ENCODE results near the gene LEFTY1.
"Not testable (repeated sequence)": the region's sequence is repeated elsewhere in the genome, so short reads cannot be mapped to it uniquely, and the experiment has no call there.

Gene LEFTY1

GRCh38 chr1:225888898-225889601 is at the start of gene LEFTY1:
LEFTY1 (minus strand) TSS chr1:225889146; CDS start chr1:225889066, 80 bp downstream.
- no peak within 1 kb of the TSS for H3K9ac ChIP-seq (ENCODE audit: low read depth in 1 of 2, low read length in 2 of 2)

GRCh38 chr1:225937048-225937968 is 48.4 kb upstream of the LEFTY1 start:
- Histone ChIP-seq H3K9ac (ENCODE audit: low read depth in 1 of 2, low read length in 2 of 2) (no peak overlapping the region), H3K9me3 (ENCODE audit: control insufficient read depth in 1 of 2, low read length in 2 of 2) (no peaks in the 10 kb centered on the region), H3K27ac (ENCODE audit: low read depth, low read length) (no peak overlapping the region), H3K4me3 (ENCODE audit: low read depth in 1 of 2, low read length in 2 of 2) (no peak overlapping the region), H3K36me3 (ENCODE audit: control insufficient read depth in 1 of 2, insufficient read depth in 2 of 2, low read length in 2 of 2) (no peaks in the 10 kb centered on the region), H3K4me1 (ENCODE audit: control insufficient read depth in 1 of 2, insufficient read depth in 2 of 2, low read length in 2 of 2) (peaks cover 0 to 6% of the 10 kb centered on the region in 2 donors), H3K27me3 (ENCODE audit: control insufficient read depth in 1 of 2, insufficient read depth in 2 of 2, low read length in 2 of 2) (no peaks in the 10 kb centered on the region)

More at GRCh38 chr1:225888898-225889601, at the start of gene LEFTY1:
- Histone ChIP-seq H3K27me3 (ENCODE audit: control insufficient read depth in 1 of 2, insufficient read depth in 2 of 2, low read length in 2 of 2) (no peaks in the 10 kb centered on the region), H3K4me3 (ENCODE audit: low read depth in 1 of 2, low read length in 2 of 2) (no peak within 1 kb of the TSS), H3K4me1 (ENCODE audit: control insufficient read depth in 1 of 2, insufficient read depth in 2 of 2, low read length in 2 of 2) (peaks cover 20 to 24% of the 10 kb centered on the region in 2 donors), H3K27ac (ENCODE audit: low read depth, low read length) (no peak within 1 kb of the TSS), H3K9me3 (ENCODE audit: control insufficient read depth in 1 of 2, low read length in 2 of 2) (no peaks in the 10 kb centered on the region), H3K36me3 (ENCODE audit: control insufficient read depth in 1 of 2, insufficient read depth in 2 of 2, low read length in 2 of 2) (no peaks in the 10 kb centered on the region)

- peaks cover 0 to 4% of the 10 kb centered on the region in 2 donors for H3K4me1 ChIP-seq (ENCODE audit: control insufficient read depth in 1 of 2, insufficient read depth in 2 of 2, low read length in 2 of 2)
- H3K36me3 ChIP-seq (ENCODE audit: control insufficient read depth in 1 of 2, insufficient read depth in 2 of 2, low read length in 2 of 2) = no peaks in the 10 kb centered on the region
- no peak overlapping the region for H3K9ac ChIP-seq (ENCODE audit: low read depth in 1 of 2, low read length in 2 of 2)
- no peaks in the 10 kb centered on the region for H3K9me3 ChIP-seq (ENCODE audit: control insufficient read depth in 1 of 2, low read length in 2 of 2)
- no peak overlapping the region for H3K27ac ChIP-seq (ENCODE audit: low read depth, low read length)
- no peak overlapping the region for H3K4me3 ChIP-seq (ENCODE audit: low read depth in 1 of 2, low read length in 2 of 2)
- no peaks in the 10 kb centered on the region for H3K27me3 ChIP-seq (ENCODE audit: control insufficient read depth in 1 of 2, insufficient read depth in 2 of 2, low read length in 2 of 2)
Observed at GRCh38 chr1:225936523-225936922, 47.6 kb upstream of the LEFTY1 start.

- not testable (repeated sequence) for H3K27ac ChIP-seq (ENCODE audit: low read depth, low read length); H3K27me3 ChIP-seq (ENCODE audit: control insufficient read depth in 1 of 2, insufficient read depth in 2 of 2, low read length in 2 of 2); H3K9ac ChIP-seq (ENCODE audit: low read depth in 1 of 2, low read length in 2 of 2); H3K4me1 ChIP-seq (ENCODE audit: control insufficient read depth in 1 of 2, insufficient read depth in 2 of 2, low read length in 2 of 2); H3K36me3 ChIP-seq (ENCODE audit: control insufficient read depth in 1 of 2, insufficient read depth in 2 of 2, low read length in 2 of 2); H3K4me3 ChIP-seq (ENCODE audit: low read depth in 1 of 2, low read length in 2 of 2); H3K9me3 ChIP-seq (ENCODE audit: control insufficient read depth in 1 of 2, low read length in 2 of 2)
Observed at GRCh38 chr1:225936086-225936485, 47.1 kb upstream of the LEFTY1 start.

- H3K4me3 ChIP-seq (ENCODE audit: low read depth in 1 of 2, low read length in 2 of 2) = no peak overlapping the region
- H3K27ac ChIP-seq (ENCODE audit: low read depth, low read length) = no peak overlapping the region
- no peaks in the 10 kb centered on the region for H3K36me3 ChIP-seq (ENCODE audit: control insufficient read depth in 1 of 2, insufficient read depth in 2 of 2, low read length in 2 of 2)
- H3K4me1 ChIP-seq (ENCODE audit: control insufficient read depth in 1 of 2, insufficient read depth in 2 of 2, low read length in 2 of 2) = no peaks in the 10 kb centered on the region
- no peaks in the 10 kb centered on the region for H3K27me3 ChIP-seq (ENCODE audit: control insufficient read depth in 1 of 2, insufficient read depth in 2 of 2, low read length in 2 of 2)
- no peaks in the 10 kb centered on the region for H3K9me3 ChIP-seq (ENCODE audit: control insufficient read depth in 1 of 2, low read length in 2 of 2)
- no peak overlapping the region for H3K9ac ChIP-seq (ENCODE audit: low read depth in 1 of 2, low read length in 2 of 2)
Observed at GRCh38 chr1:225934711-225935110, 45.8 kb upstream of the LEFTY1 start.

GRCh38 chr1:225933072-225933471 is 44.1 kb upstream of the LEFTY1 start:
- Histone ChIP-seq H3K27me3 (ENCODE audit: control insufficient read depth in 1 of 2, insufficient read depth in 2 of 2, low read length in 2 of 2) (no peaks in the 10 kb centered on the region), H3K9me3 (ENCODE audit: control insufficient read depth in 1 of 2, low read length in 2 of 2) (no peaks in the 10 kb centered on the region), H3K36me3 (ENCODE audit: control insufficient read depth in 1 of 2, insufficient read depth in 2 of 2, low read length in 2 of 2) (no peaks in the 10 kb centered on the region), H3K4me1 (ENCODE audit: control insufficient read depth in 1 of 2, insufficient read depth in 2 of 2, low read length in 2 of 2) (no peaks in the 10 kb centered on the region), H3K9ac (ENCODE audit: low read depth in 1 of 2, low read length in 2 of 2) (no peak overlapping the region), H3K27ac (ENCODE audit: low read depth, low read length) (no peak overlapping the region), H3K4me3 (ENCODE audit: low read depth in 1 of 2, low read length in 2 of 2) (no peak overlapping the region)

- Histone ChIP-seq H3K4me3 (ENCODE audit: low read depth in 1 of 2, low read length in 2 of 2) (no peak overlapping the region), H3K9ac (ENCODE audit: low read depth in 1 of 2, low read length in 2 of 2) (no peak overlapping the region), H3K27ac (ENCODE audit: low read depth, low read length) (no peak overlapping the region), H3K4me1 (ENCODE audit: control insufficient read depth in 1 of 2, insufficient read depth in 2 of 2, low read length in 2 of 2) (no peaks in the 10 kb centered on the region), H3K9me3 (ENCODE audit: control insufficient read depth in 1 of 2, low read length in 2 of 2) (no peaks in the 10 kb centered on the region), H3K36me3 (ENCODE audit: control insufficient read depth in 1 of 2, insufficient read depth in 2 of 2, low read length in 2 of 2) (no peaks in the 10 kb centered on the region), H3K27me3 (ENCODE audit: control insufficient read depth in 1 of 2, insufficient read depth in 2 of 2, low read length in 2 of 2) (no peaks in the 10 kb centered on the region)
Observed at GRCh38 chr1:225931270-225932136, 42.6 kb upstream of the LEFTY1 start.

- Histone ChIP-seq H3K4me1 (ENCODE audit: control insufficient read depth in 1 of 2, insufficient read depth in 2 of 2, low read length in 2 of 2) (no peaks in the 10 kb centered on the region), H3K4me3 (ENCODE audit: low read depth in 1 of 2, low read length in 2 of 2) (no peak overlapping the region), H3K36me3 (ENCODE audit: control insufficient read depth in 1 of 2, insufficient read depth in 2 of 2, low read length in 2 of 2) (no peaks in the 10 kb centered on the region), H3K27ac (ENCODE audit: low read depth, low read length) (no peak overlapping the region), H3K9me3 (ENCODE audit: control insufficient read depth in 1 of 2, low read length in 2 of 2) (no peaks in the 10 kb centered on the region), H3K27me3 (ENCODE audit: control insufficient read depth in 1 of 2, insufficient read depth in 2 of 2, low read length in 2 of 2) (no peaks in the 10 kb centered on the region), H3K9ac (ENCODE audit: low read depth in 1 of 2, low read length in 2 of 2) (no peak overlapping the region)
Observed at GRCh38 chr1:225930566-225930965, 41.6 kb upstream of the LEFTY1 start.

GRCh38 chr1:225929462-225929861 is 40.5 kb upstream of the LEFTY1 start:
- H3K36me3 ChIP-seq (ENCODE audit: control insufficient read depth in 1 of 2, insufficient read depth in 2 of 2, low read length in 2 of 2); H3K9ac ChIP-seq (ENCODE audit: low read depth in 1 of 2, low read length in 2 of 2); H3K9me3 ChIP-seq (ENCODE audit: control insufficient read depth in 1 of 2, low read length in 2 of 2); H3K4me3 ChIP-seq (ENCODE audit: low read depth in 1 of 2, low read length in 2 of 2); H3K27ac ChIP-seq (ENCODE audit: low read depth, low read length); H3K27me3 ChIP-seq (ENCODE audit: control insufficient read depth in 1 of 2, insufficient read depth in 2 of 2, low read length in 2 of 2); H3K4me1 ChIP-seq (ENCODE audit: control insufficient read depth in 1 of 2, insufficient read depth in 2 of 2, low read length in 2 of 2): not testable (repeated sequence)
